Measurements from ENCODE around the gene ACTA1.

Gene ACTA1

DNA sequence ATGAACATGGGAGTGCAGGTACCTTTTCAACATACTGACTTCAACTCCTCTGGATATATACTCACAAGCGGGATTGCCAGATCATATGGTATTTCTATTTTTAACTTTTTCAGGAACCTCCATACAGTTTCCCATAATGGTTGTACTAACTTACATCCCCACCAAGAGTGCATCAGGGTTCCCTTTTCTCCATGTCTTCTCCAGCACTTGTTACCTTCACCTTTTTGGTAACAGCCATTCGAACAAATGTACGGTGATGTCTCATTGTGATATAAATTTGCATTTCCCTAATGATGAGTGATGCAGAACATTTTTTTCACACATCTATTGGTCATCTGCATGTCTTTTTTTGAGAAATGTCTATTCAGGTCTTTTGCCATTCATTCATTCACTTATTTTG is 25.9 kb upstream of the ACTA1 start:
- H3K4me1 ChIP-seq (ENCODE audit: control insufficient read depth in 2 of 2, insufficient read depth in 1 of 2, low read depth in 1 of 2, low read length in 2 of 2): no peaks in the 10 kb centered on the region
- H3K9me3 ChIP-seq (replicated peaks in 1 of 2; ENCODE audit: control insufficient read depth in 2 of 2, insufficient read depth in 1 of 2, low read depth in 1 of 2, low read length in 2 of 2): no peaks in the 10 kb centered on the region
- H3K36me3 ChIP-seq (replicated peaks in 1 of 2; ENCODE audit: control insufficient read depth in 2 of 2, insufficient read depth in 2 of 2, low read length in 2 of 2): peaks cover 28 to 98% of the 10 kb centered on the region in 2 donors
- no peak overlapping the region for H3K4me3 ChIP-seq (ENCODE audit: low read length in 2 of 2)
- H2BK15ac ChIP-seq (ENCODE audit: low read length): no peak overlapping the region
- H3K9ac ChIP-seq (ENCODE audit: low read depth, low read length, poor library complexity): no peak overlapping the region
- DNase-seq (ENCODE audit: low spot score): no peak
- no peak overlapping the region for H2BK5ac ChIP-seq (ENCODE audit: low read length)
- WGBS, 2 donors (ENCODE audit: extremely low coverage in 2 of 2, insufficient read length in 2 of 2, insufficient replicate concordance in 1 of 2): no CpG with 5 or more reads among the region's 3 CpGs
- no peak overlapping the region for H3K4ac ChIP-seq (ENCODE audit: low read length)
- H4K91ac ChIP-seq (ENCODE audit: low read depth, low read length, poor library complexity): no peak overlapping the region
- H3K18ac ChIP-seq (ENCODE audit: low read length): no peak overlapping the region
- H2BK12ac ChIP-seq (ENCODE audit: low read length): no peak overlapping the region
- H2AK5ac ChIP-seq (ENCODE audit: low read depth, low read length): no peak overlapping the region
- H3K27ac ChIP-seq (replicated peaks; ENCODE audit: low read length): no peak overlapping the region
- no peaks in the 10 kb centered on the region for H3K79me1 ChIP-seq (ENCODE audit: low read depth, low read length)
- H3K14ac ChIP-seq (ENCODE audit: low read length): no peak overlapping the region
- no peak overlapping the region for H2BK120ac ChIP-seq (ENCODE audit: low read depth, low read length)
- H3K27me3 ChIP-seq (ENCODE audit: control insufficient read depth in 3 of 3, insufficient read depth in 3 of 3, low read depth in 1 of 3, low read length in 3 of 3): no peaks in the 10 kb centered on the region
- no peak overlapping the region for H3K23ac ChIP-seq (ENCODE audit: low read depth, low read length, poor library complexity)
- H4K8ac ChIP-seq (ENCODE audit: low read depth, low read length): no peak overlapping the region
- no peak overlapping the region for H3K4me2 ChIP-seq (ENCODE audit: insufficient read depth, low read length, poor library complexity, severe bottlenecking)
- H2AFZ ChIP-seq (ENCODE audit: low read length): no peak overlapping the region

DNA sequence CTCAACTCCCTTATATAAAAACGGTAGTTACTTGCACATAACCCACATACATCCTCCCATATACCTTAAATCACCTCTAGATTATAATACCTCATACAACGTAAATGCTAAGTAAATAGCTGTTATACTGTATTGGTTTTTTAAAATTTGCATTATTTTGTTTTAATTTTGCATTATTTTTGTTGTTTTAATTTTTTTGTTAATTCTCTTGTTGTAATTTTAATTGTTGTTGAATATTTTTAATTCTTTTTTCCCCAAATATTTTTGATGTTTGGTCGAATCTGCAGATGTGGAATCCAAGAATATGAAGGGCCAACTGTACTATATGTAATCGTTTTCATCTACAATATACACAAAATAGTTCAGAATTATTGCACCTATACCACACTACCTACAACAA is 23.5 kb upstream of the ACTA1 start:
- no peak overlapping the region for H2BK120ac ChIP-seq (ENCODE audit: low read depth, low read length)
- H4K8ac ChIP-seq (ENCODE audit: low read depth, low read length): no peak overlapping the region
- no peak overlapping the region for H2AK5ac ChIP-seq (ENCODE audit: low read depth, low read length)
- H3K4me3 ChIP-seq (ENCODE audit: low read length in 2 of 2): no peak overlapping the region
- no peak overlapping the region for H2BK12ac ChIP-seq (ENCODE audit: low read length)
- H3K23ac ChIP-seq (ENCODE audit: low read depth, low read length, poor library complexity): no peak overlapping the region
- H3K79me1 ChIP-seq (ENCODE audit: low read depth, low read length): no peaks in the 10 kb centered on the region
- no peak overlapping the region for H4K91ac ChIP-seq (ENCODE audit: low read depth, low read length, poor library complexity)
- no peak overlapping the region for H3K18ac ChIP-seq (ENCODE audit: low read length)
- no CpG with 5 or more reads among the region's 4 CpGs for WGBS, 2 donors (ENCODE audit: extremely low coverage in 2 of 2, insufficient read length in 2 of 2, insufficient replicate concordance in 1 of 2)
- no peak for DNase-seq (ENCODE audit: low spot score)
- H3K27me3 ChIP-seq (ENCODE audit: control insufficient read depth in 3 of 3, insufficient read depth in 3 of 3, low read depth in 1 of 3, low read length in 3 of 3): no peaks in the 10 kb centered on the region
- no peak overlapping the region for H2BK15ac ChIP-seq (ENCODE audit: low read length)
- no peak overlapping the region for H3K4ac ChIP-seq (ENCODE audit: low read length)
- no peak overlapping the region for H3K4me2 ChIP-seq (ENCODE audit: insufficient read depth, low read length, poor library complexity, severe bottlenecking)
- peaks cover 18 to 97% of the 10 kb centered on the region in 2 donors for H3K36me3 ChIP-seq (replicated peaks in 1 of 2; ENCODE audit: control insufficient read depth in 2 of 2, insufficient read depth in 2 of 2, low read length in 2 of 2)
- H3K4me1 ChIP-seq (ENCODE audit: control insufficient read depth in 2 of 2, insufficient read depth in 1 of 2, low read depth in 1 of 2, low read length in 2 of 2): no peaks in the 10 kb centered on the region
- no peak overlapping the region for H3K14ac ChIP-seq (ENCODE audit: low read length)
- H2AFZ ChIP-seq (ENCODE audit: low read length): no peak overlapping the region
- no peak overlapping the region for H3K9ac ChIP-seq (ENCODE audit: low read depth, low read length, poor library complexity)
- no peaks in the 10 kb centered on the region for H3K9me3 ChIP-seq (replicated peaks in 1 of 2; ENCODE audit: control insufficient read depth in 2 of 2, insufficient read depth in 1 of 2, low read depth in 1 of 2, low read length in 2 of 2)
- H2BK5ac ChIP-seq (ENCODE audit: low read length): no peak overlapping the region
- H3K27ac ChIP-seq (replicated peaks; ENCODE audit: low read length): no peak overlapping the region

DNA sequence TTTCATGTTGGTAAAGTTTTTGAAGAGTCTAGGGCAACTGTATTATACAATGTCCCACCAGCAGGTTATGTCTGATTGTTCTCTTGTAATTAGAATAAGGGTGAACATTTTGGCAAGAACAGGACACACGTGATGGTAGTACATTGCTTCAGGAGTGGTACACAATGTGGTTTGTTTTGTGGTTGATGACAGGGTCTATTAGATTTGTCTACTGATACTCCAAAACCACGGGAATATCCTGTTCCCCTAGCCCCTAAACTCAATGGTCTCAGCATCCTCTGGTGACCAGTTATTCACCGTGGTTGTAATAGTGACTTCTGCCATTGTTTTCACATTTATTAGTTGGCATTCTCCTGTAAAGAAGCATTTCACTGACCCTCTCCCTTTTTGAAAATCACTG is 22.1 kb upstream of the ACTA1 start:
- WGBS, 2 donors (ENCODE audit: extremely low coverage in 2 of 2, insufficient read length in 2 of 2, insufficient replicate concordance in 1 of 2): no CpG with 5 or more reads among the region's 3 CpGs
- peaks cover 14 to 97% of the 10 kb centered on the region in 2 donors for H3K36me3 ChIP-seq (replicated peaks in 1 of 2; ENCODE audit: control insufficient read depth in 2 of 2, insufficient read depth in 2 of 2, low read length in 2 of 2)
- no peak overlapping the region for H2BK120ac ChIP-seq (ENCODE audit: low read depth, low read length)
- H3K14ac ChIP-seq (ENCODE audit: low read length): no peak overlapping the region
- H3K27ac ChIP-seq (replicated peaks; ENCODE audit: low read length): no peak overlapping the region
- no peaks in the 10 kb centered on the region for H3K79me1 ChIP-seq (ENCODE audit: low read depth, low read length)
- no peak overlapping the region for H3K4me2 ChIP-seq (ENCODE audit: insufficient read depth, low read length, poor library complexity, severe bottlenecking)
- H2BK12ac ChIP-seq (ENCODE audit: low read length): no peak overlapping the region
- H2AFZ ChIP-seq (ENCODE audit: low read length): no peak overlapping the region
- H3K4me3 ChIP-seq (ENCODE audit: low read length in 2 of 2): no peak overlapping the region
- no peak overlapping the region for H3K18ac ChIP-seq (ENCODE audit: low read length)
- H3K23ac ChIP-seq (ENCODE audit: low read depth, low read length, poor library complexity): no peak overlapping the region
- no peak for DNase-seq (ENCODE audit: low spot score)
- H3K4me1 ChIP-seq (ENCODE audit: control insufficient read depth in 2 of 2, insufficient read depth in 1 of 2, low read depth in 1 of 2, low read length in 2 of 2): no peaks in the 10 kb centered on the region
- no peak overlapping the region for H4K8ac ChIP-seq (ENCODE audit: low read depth, low read length)
- no peak overlapping the region for H2BK15ac ChIP-seq (ENCODE audit: low read length)
- no peak overlapping the region for H2AK5ac ChIP-seq (ENCODE audit: low read depth, low read length)
- no peak overlapping the region for H4K91ac ChIP-seq (ENCODE audit: low read depth, low read length, poor library complexity)
- no peaks in the 10 kb centered on the region for H3K27me3 ChIP-seq (ENCODE audit: control insufficient read depth in 3 of 3, insufficient read depth in 3 of 3, low read depth in 1 of 3, low read length in 3 of 3)
- H2BK5ac ChIP-seq (ENCODE audit: low read length): no peak overlapping the region
- H3K9me3 ChIP-seq (replicated peaks in 1 of 2; ENCODE audit: control insufficient read depth in 2 of 2, insufficient read depth in 1 of 2, low read depth in 1 of 2, low read length in 2 of 2): no peaks in the 10 kb centered on the region
- H3K4ac ChIP-seq (ENCODE audit: low read length): no peak overlapping the region
- no peak overlapping the region for H3K9ac ChIP-seq (ENCODE audit: low read depth, low read length, poor library complexity)

DNA sequence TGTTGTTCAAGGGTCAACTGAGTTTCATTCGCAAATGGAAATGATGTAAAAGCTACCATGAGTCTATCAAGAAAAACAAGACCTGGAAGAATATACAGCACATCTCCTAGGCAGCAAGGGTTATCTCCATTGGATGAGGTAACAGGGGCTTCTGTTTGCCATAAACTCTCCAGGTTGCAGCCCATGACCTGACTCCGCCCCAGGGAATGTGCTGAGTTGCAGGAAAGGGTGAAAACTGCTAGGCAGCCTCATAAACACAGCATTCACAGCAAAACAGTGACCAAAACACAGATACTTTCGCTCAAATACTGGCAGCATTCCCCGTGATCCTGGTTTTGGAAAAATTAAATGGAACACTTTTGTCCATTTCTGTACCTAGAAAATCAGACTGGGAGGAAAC is 20.2 kb upstream of the ACTA1 start:
- H4K91ac ChIP-seq (ENCODE audit: low read depth, low read length, poor library complexity): no peak overlapping the region
- no peaks in the 10 kb centered on the region for H3K27me3 ChIP-seq (ENCODE audit: control insufficient read depth in 3 of 3, insufficient read depth in 3 of 3, low read depth in 1 of 3, low read length in 3 of 3)
- H3K4ac ChIP-seq (ENCODE audit: low read length): no peak overlapping the region
- H3K27ac ChIP-seq (replicated peaks; ENCODE audit: low read length): no peak overlapping the region
- no peak overlapping the region for H4K8ac ChIP-seq (ENCODE audit: low read depth, low read length)
- WGBS, 2 donors (ENCODE audit: extremely low coverage in 2 of 2, insufficient read length in 2 of 2, insufficient replicate concordance in 1 of 2): no CpG with 5 or more reads among the region's 4 CpGs
- no peak overlapping the region for H3K4me3 ChIP-seq (ENCODE audit: low read length in 2 of 2)
- no peak overlapping the region for H2BK120ac ChIP-seq (ENCODE audit: low read depth, low read length)
- no peak overlapping the region for H3K14ac ChIP-seq (ENCODE audit: low read length)
- H2BK12ac ChIP-seq (ENCODE audit: low read length): no peak overlapping the region
- H3K9me3 ChIP-seq (replicated peaks in 1 of 2; ENCODE audit: control insufficient read depth in 2 of 2, insufficient read depth in 1 of 2, low read depth in 1 of 2, low read length in 2 of 2): no peaks in the 10 kb centered on the region
- H3K36me3 ChIP-seq (replicated peaks in 1 of 2; ENCODE audit: control insufficient read depth in 2 of 2, insufficient read depth in 2 of 2, low read length in 2 of 2): peaks cover 6 to 93% of the 10 kb centered on the region in 2 donors
- no peaks in the 10 kb centered on the region for H3K4me1 ChIP-seq (ENCODE audit: control insufficient read depth in 2 of 2, insufficient read depth in 1 of 2, low read depth in 1 of 2, low read length in 2 of 2)
- H3K9ac ChIP-seq (ENCODE audit: low read depth, low read length, poor library complexity): no peak overlapping the region
- no peak overlapping the region for H3K23ac ChIP-seq (ENCODE audit: low read depth, low read length, poor library complexity)
- no peak overlapping the region for H3K4me2 ChIP-seq (ENCODE audit: insufficient read depth, low read length, poor library complexity, severe bottlenecking)
- H2BK5ac ChIP-seq (ENCODE audit: low read length): no peak overlapping the region
- H2AK5ac ChIP-seq (ENCODE audit: low read depth, low read length): no peak overlapping the region
- no peak overlapping the region for H3K18ac ChIP-seq (ENCODE audit: low read length)
- H2BK15ac ChIP-seq (ENCODE audit: low read length): no peak overlapping the region
- H2AFZ ChIP-seq (ENCODE audit: low read length): no peak overlapping the region
- no peak for DNase-seq (ENCODE audit: low spot score)
- no peaks in the 10 kb centered on the region for H3K79me1 ChIP-seq (ENCODE audit: low read depth, low read length)
